Endothelial cell of umbilical vein (primary cell): ENCODE measurements around the gene SEMA4A.

Experiments
- EZH2 ChIP-seq: IDR thresholded peaks from 2 replicates; pipeline ENCODE4 v1.6.1; 2012; ENCODE audit warnings: borderline replicate concordance, low read depth, mild to moderate bottlenecking, moderate library complexity, low read length, inconsistent platforms; ENCODE audit not compliant: severe bottlenecking
- FOS ChIP-seq: IDR thresholded peaks from 2 replicates; pipeline ENCODE4 v1.6.1; 2011; ENCODE audit warnings: mild to moderate bottlenecking, low read length, moderate library complexity, borderline replicate concordance; ENCODE audit not compliant: insufficient read depth
- GATA2 ChIP-seq: IDR thresholded peaks from 2 replicates; pipeline ENCODE4 v1.7.0; 2011; ENCODE audit warnings: low read depth, mild to moderate bottlenecking, moderate library complexity, mixed read lengths, low read length; ENCODE audit not compliant: insufficient read length, insufficient read depth
- JUN ChIP-seq: IDR thresholded peaks from 2 replicates; pipeline ENCODE4 v1.6.1; 2011; ENCODE audit warnings: borderline replicate concordance, low read depth; ENCODE audit not compliant: insufficient read length, insufficient read depth
- MAX ChIP-seq: IDR thresholded peaks from 2 replicates; pipeline ENCODE4 v1.6.1; 2011; ENCODE audit not compliant: insufficient read depth, insufficient read length
- MYC ChIP-seq: IDR thresholded peaks from one replicate; pipeline ENCODE4 v1.6.1; 2011; ENCODE audit warnings: mild to moderate bottlenecking, low read depth, low read length
- POLR2A ChIP-seq: IDR thresholded peaks from 2 replicates; pipeline ENCODE4 v1.6.1; 2012; ENCODE audit warnings: low read depth, mild to moderate bottlenecking, control low read depth, low read length
- POLR2AphosphoS5 ChIP-seq: IDR thresholded peaks from 2 replicates; pipeline ENCODE4 v1.6.1; 2012; ENCODE audit warnings: low read depth, mild to moderate bottlenecking, control low read depth, low read length, moderate library complexity; ENCODE audit not compliant: insufficient read depth
- TF ChIP-seq, protein P1 (sequence below), 2 donors: IDR thresholded peaks; 1 replicate in 1 of 2; 2 replicates in 1 of 2; pipeline ENCODE4 v1.5.1; 2011; ENCODE audit warnings: low read length in 2 of 2, mild to moderate bottlenecking in 2 of 2, moderate library complexity in 2 of 2, control low read depth in 1 of 2, inconsistent platforms in 1 of 2, low read depth in 1 of 2; ENCODE audit not compliant: insufficient read depth in 1 of 2; ENCODE audit errors: extremely low read depth in 1 of 2

GRCh38 chr1:156162430-156163037 lies 9.1 kb downstream of the SEMA4A start:
- TF ChIP-seq, protein P1, sequence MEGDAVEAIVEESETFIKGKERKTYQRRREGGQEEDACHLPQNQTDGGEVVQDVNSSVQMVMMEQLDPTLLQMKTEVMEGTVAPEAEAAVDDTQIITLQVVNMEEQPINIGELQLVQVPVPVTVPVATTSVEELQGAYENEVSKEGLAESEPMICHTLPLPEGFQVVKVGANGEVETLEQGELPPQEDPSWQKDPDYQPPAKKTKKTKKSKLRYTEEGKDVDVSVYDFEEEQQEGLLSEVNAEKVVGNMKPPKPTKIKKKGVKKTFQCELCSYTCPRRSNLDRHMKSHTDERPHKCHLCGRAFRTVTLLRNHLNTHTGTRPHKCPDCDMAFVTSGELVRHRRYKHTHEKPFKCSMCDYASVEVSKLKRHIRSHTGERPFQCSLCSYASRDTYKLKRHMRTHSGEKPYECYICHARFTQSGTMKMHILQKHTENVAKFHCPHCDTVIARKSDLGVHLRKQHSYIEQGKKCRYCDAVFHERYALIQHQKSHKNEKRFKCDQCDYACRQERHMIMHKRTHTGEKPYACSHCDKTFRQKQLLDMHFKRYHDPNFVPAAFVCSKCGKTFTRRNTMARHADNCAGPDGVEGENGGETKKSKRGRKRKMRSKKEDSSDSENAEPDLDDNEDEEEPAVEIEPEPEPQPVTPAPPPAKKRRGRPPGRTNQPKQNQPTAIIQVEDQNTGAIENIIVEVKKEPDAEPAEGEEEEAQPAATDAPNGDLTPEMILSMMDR (IDR thresholded peaks at IDR 0.05; ENCODE audit: extremely low read depth in 1 of 2, insufficient read depth in 1 of 2, low read depth in 1 of 2, low read length in 2 of 2), result no peak
- TF ChIP-seq MYC, result no peak
- TF ChIP-seq FOS, result no peak
- no peak for TF ChIP-seq POLR2A
- TF ChIP-seq EZH2, result no peak
- TF ChIP-seq MAX, result no peak
- TF ChIP-seq POLR2AphosphoS5, result no peak
- TF ChIP-seq JUN, result no peak
- no peak for TF ChIP-seq GATA2
